Heart right ventricle (tissue), 16 donors: ENCODE results near the gene CEP112. TPM values are rescaled to one million over a fixed set of nuclear protein-coding genes. Genes with fewer than 3 reads are reported as not detected.

Experiments
- ATAC-seq, 8 donors: fragments of 200-7000 bp; cut with Tn5 transposase; one replicate each; pipeline ENCODE4 v1.9.1; 2020; ENCODE audit warnings: mild to moderate bottlenecking in 8 of 8, moderate library complexity in 8 of 8, moderate number of reproducible peaks in 1 of 8
- DNase-seq, 2 donors: peaks; one replicate each; pipeline ENCODE4 v3.0.0-alpha.2; 2020
- H3K27ac ChIP-seq, 10 donors: fragments of 200-600 bp; sonication (generic) in 2 of 10; one replicate each; pipeline versions ENCODE4 v1.5.0 to v1.8.0; 2020 to 2022; ENCODE audit warnings: mild to moderate bottlenecking in 3 of 10
- H3K27me3 ChIP-seq, 7 donors: fragments of 200-600 bp; one replicate each; pipeline ENCODE4 v1.8.0; 2021 to 2022; ENCODE audit warnings: mild to moderate bottlenecking in 2 of 7
- H3K36me3 ChIP-seq, 9 donors: fragments of 200-600 bp; sonication (generic) in 1 of 9; one replicate each; pipeline versions ENCODE4 v1.5.0 to v1.8.0; 2020 to 2022; ENCODE audit warnings: mild to moderate bottlenecking in 2 of 9
- H3K4me1 ChIP-seq, 9 donors: fragments of 200-600 bp; sonication (generic) in 1 of 9; one replicate each; pipeline versions ENCODE4 v1.5.0 to v1.8.0; 2020 to 2022; ENCODE audit warnings: mild to moderate bottlenecking in 4 of 9
- H3K4me3 ChIP-seq, 10 donors: fragments of 200-600 bp; sonication (generic) in 2 of 10; one replicate each; pipeline versions ENCODE4 v1.5.0 to v1.8.0; 2020 to 2022; ENCODE audit warnings: mild to moderate bottlenecking in 7 of 10, moderate library complexity in 2 of 10
- H3K9me3 ChIP-seq, 11 donors: fragments of 200-600 bp in 10 of 11; sonication (generic) in 2 of 11; one replicate each; pipeline versions ENCODE4 v1.5.0 to v1.8.0; 2013 to 2022; ENCODE audit warnings: mild to moderate bottlenecking in 2 of 11, control low read depth in 1 of 11, moderate library complexity in 1 of 11
- CTCF ChIP-seq, 9 donors: fragments of 200-600 bp; sonication (generic) in 2 of 9; IDR thresholded peaks; one replicate each; pipeline versions ENCODE4 v1.5.0 to v1.8.0; 2021 to 2022; ENCODE audit warnings: antibody characterized with exemption in 9 of 9, mild to moderate bottlenecking in 5 of 9, moderate library complexity in 1 of 9
- WGBS, 2 donors: extraction: QIAGEN DNeasy Blood & Tissue Kit; methylation state at CpG; one replicate each; pipeline ENCODE4 v1.1.7; 2013; ENCODE audit warnings: inconsistent platforms in 1 of 2; 5-methylcytosine and 5-hydroxymethylcytosine counted together
- intact Hi-C, 10 donors: fragments of 100-400 bp; cut with DNase I; formaldehyde crosslinking; loops; one replicate each; pipeline versions ENCODE4 v1.11.1 to v1.14.2; 2022
- polyA plus RNA-seq, 2 donors: library from polyadenylated mRNA; stranded (reverse); fragments of 200-250 nt; gene quantifications; one replicate each; pipeline ENCODE4 v1.2.3, GENCODE V29; 2013
- total RNA-seq, 10 donors: library from RNA; stranded (reverse); fragmentation: NEBNext Ultra II Directional in 3 of 10; extraction: Animal tissue kit (Norgen Biotek cat#: 25700) in 3 of 10; gene quantifications; one replicate each; pipeline versions ENCODE4 v1.2.1 to v1.2.4, GENCODE V29; 2021 to 2023
- donor health status: Arrhythmogenic right ventricular cardiomyopathy.
- donor health status: ischemic (EF 13 %, LVEDD 7.1; RV severe dilation, severe dysfunction).
- donor health status: healthy with polysubstance abuse.
- donor health status: DM: no; HTN: yes; CAD: no.
- donor health status: DM: no; HTN: no; CAD: no.
- donor health status: ischemic (EF 25% LVEDD 6.9; RV normal size, moderate dysfunction).
- donor health status: ischemic (EF 25% LVEDD 5.7; RV mildly dilated, moderate dysfunction).
- donor health status: healthy.
- donor health status: DM: yes; HTN: yes; CAD: no.
- donor health status: Ischemic cardiomyopathy.
- donor health status: ischemic (EF 35%, LVEDD 5.7; RV mildly dilated, moderate dysfunction).
- donor health status: nonischemic (EF 11% LVEDD 7.7; RV severe dilation, severe dysfunction).
- donor health status: DM: yes; HTN: yes; CAD: no.
- donor health status: PGD.
- donor health status: ischemic (EF 29% LVEDD 5.4; RV normal size, mild dysfunction).
- donor health status: nonischemic (EF 23%, LVEDD 6.1; RV moderate dilation, normal function).

Gene CEP112
- total and polyA plus RNA-seq, 12 donors: 6.7 to 30.0 (median 16.3) TPM

GRCh38 chr17:65853816-65854215 is 338.1 kb downstream of the CEP112 start:
- ATAC-seq (no peak), DNase-seq (no peak)
- TF ChIP-seq CTCF (IDR thresholded peaks at IDR 0.05): no peak
- H3K4me1 ChIP-seq: peaks cover 0 to 9% (median 0%) of the 10 kb centered on the region in 9 donors
- no peaks in the 10 kb centered on the region for H3K27me3 ChIP-seq
- no peaks in the 10 kb centered on the region for H3K36me3 ChIP-seq
- H3K27ac ChIP-seq: no peak overlapping the region
- H3K9me3 ChIP-seq: no peaks in the 10 kb centered on the region
- intact Hi-C loops: no loop called here
- no peak overlapping the region for H3K4me3 ChIP-seq

GRCh38 chr17:65852911-65853310 is 339.0 kb downstream of the CEP112 start:
- WGBS, 2 donors: 96 to 98% methylated on average over 1 of the region's 1 CpG
- H3K4me1 ChIP-seq: peaks cover 0 to 9% (median 0%) of the 10 kb centered on the region in 9 donors
- H3K4me3 ChIP-seq: no peak overlapping the region
- DNase-seq (no peak), ATAC-seq (no peak)
- no peak overlapping the region for H3K27ac ChIP-seq
- intact Hi-C loops: no loop called here
- no peaks in the 10 kb centered on the region for H3K36me3 ChIP-seq
- TF ChIP-seq CTCF (IDR thresholded peaks at IDR 0.05): no peak
- H3K27me3 ChIP-seq: no peaks in the 10 kb centered on the region
- H3K9me3 ChIP-seq: no peaks in the 10 kb centered on the region

GRCh38 chr17:65851965-65852736 is 339.8 kb downstream of the CEP112 start:
- no peak for TF ChIP-seq CTCF (IDR thresholded peaks at IDR 0.05)
- 94 to 97% methylated on average over 2 of the region's 3 CpGs for WGBS, 2 donors
- intact Hi-C loops: no loop called here
- H3K4me1 ChIP-seq: peaks cover 0 to 9% (median 0%) of the 10 kb centered on the region in 9 donors
- H3K36me3 ChIP-seq: no peaks in the 10 kb centered on the region
- no peak overlapping the region for H3K4me3 ChIP-seq
- H3K27ac ChIP-seq: no peak overlapping the region
- ATAC-seq: no peak
- no peaks in the 10 kb centered on the region for H3K27me3 ChIP-seq
- no peak for DNase-seq
- no peaks in the 10 kb centered on the region for H3K9me3 ChIP-seq

- Histone ChIP-seq H3K36me3 (no peaks in the 10 kb centered on the region), H3K27ac (peak overlapping the region in 1 of 10 donors; percentile 40), H3K4me1 (peaks cover 0 to 9% (median 0%) of the 10 kb centered on the region in 9 donors), H3K4me3 (no peak overlapping the region), H3K9me3 (no peaks in the 10 kb centered on the region), H3K27me3 (no peaks in the 10 kb centered on the region)
- ATAC-seq (peak in 5 of 8 donors; percentile 9 to 86 (median 63)), DNase-seq (no peak)
- TF ChIP-seq CTCF (IDR thresholded peaks at IDR 0.05): no peak
- 69 to 70% methylated on average over 2 of the region's 2 CpGs for WGBS, 2 donors
- intact Hi-C loops: no loop called here
Measured at GRCh38 chr17:65850486-65850885, 341.4 kb downstream of the CEP112 start.
